RWPE1 (cell line): ENCODE data around the gene VPS29.
"Not testable (repeated sequence)": the region's sequence is repeated elsewhere in the genome, so short reads cannot be mapped to it uniquely, and the experiment has no call there.

Experiments
- CTCF ChIA-PET: fragments of 350-600 bp; sonication (Branson Sonifier 250); formaldehyde crosslinking; extraction: SDS; loops from one replicate; lab custom pipeline; 2021; lab: Yijun Ruan, JAX
- POLR2A ChIA-PET: fragments of 400-600 bp; formaldehyde crosslinking; extraction: SDS; loops from one replicate; lab custom pipeline; 2020; ENCODE audit warnings: antibody characterized with exemption; ENCODE audit not compliant: low non-redundant PET; lab: Yijun Ruan, JAX
- DNase-seq: peaks from one replicate; pipeline ENCODE4 v3.0.0; 2012; ENCODE audit warnings: low spot score
- H3K27ac ChIP-seq: fragments of 450-650 bp; 2 replicates; pipeline ENCODE4 v1.5.1; 2017
- CTCF ChIP-seq: fragments of 450-650 bp; conservative IDR thresholded peaks from 2 replicates; pipeline ENCODE4 v1.5.1; 2017; ENCODE audit warnings: low read depth, mild to moderate bottlenecking

Gene VPS29

GRCh38 chr12:110468214-110469048 lies 33.5 kb downstream of the VPS29 start, which contains the start of the genes FAM216A and GPN3:
TSS of gene FAM216A (plus strand) at chr12:110468845. CDS start at chr12:110468876, 31 bp downstream.
TSS of gene GPN3 (minus strand) at chr12:110468257. CDS start at chr12:110468203, 54 bp downstream.
- CTCF ChIA-PET = interaction anchor here (0.6 to 2.6 kb wide), 17 partner anchors 9 to 1842 kb away, joined by 3 to 19 read pairs (median 4); partner anchors contain the start of genes ARPC3 and RAD9B
- H3K27ac ChIP-seq = peak within 1 kb of the TSS; percentile 97
- POLR2A ChIA-PET = interaction anchor here (1.1 to 1.3 kb wide), 4 partner anchors 10 to 133 kb away, joined by 3 to 6 read pairs (median 4); partner anchors contain the start of genes RAD9B and VPS29
- no peak for TF ChIP-seq CTCF
- peak; percentile 94 for DNase-seq

- no peak for TF ChIP-seq CTCF
- DNase-seq = no peak
- H3K27ac ChIP-seq = peak overlapping the region; percentile 97
- POLR2A ChIA-PET = interaction anchor here (1.2 to 1.3 kb wide), 2 partner anchors 9 to 34 kb away, joined by 3 to 6 read pairs; partner anchors contain the start of genes RAD9B and VPS29
- CTCF ChIA-PET = interaction anchor here (0.6 to 2.6 kb wide), 7 partner anchors 9 to 143 kb away, joined by 3 to 19 read pairs (median 4); partner anchors contain the start of gene ARPC3
These were observed 34.1 kb downstream of the VPS29 start for GRCh38 chr12:110467847-110468213.

GRCh38 chr12:110466791-110467190 lies 35.1 kb downstream of the VPS29 start:
- POLR2A ChIA-PET = no interaction called here
- H3K27ac ChIP-seq = peak overlapping the region; percentile 27; the same call in 1 of the 2 replicates
- DNase-seq = no peak
- CTCF ChIA-PET = interaction anchor here (0.6 kb wide), 3 partner anchors 128 to 1043 kb away, joined by 3 to 4 read pairs (median 4); no protein-coding TSS in a partner anchor
- no peak for TF ChIP-seq CTCF

- POLR2A ChIA-PET, DNase-seq: not testable (repeated sequence)
- CTCF ChIA-PET = interaction anchor here (0.7 kb wide), 1 partner anchor 349 kb away, joined by 3 read pairs; no protein-coding TSS in a partner anchor
These were observed 36.1 kb downstream of the VPS29 start for GRCh38 chr12:110465765-110466164.

GRCh38 chr12:110465024-110465423 lies 36.9 kb downstream of the VPS29 start:
- DNase-seq = no peak
- H3K27ac ChIP-seq = no peak overlapping the region
- no peak for TF ChIP-seq CTCF
- POLR2A ChIA-PET = no interaction called here
- CTCF ChIA-PET = interaction anchor here (0.7 kb wide), 2 partner anchors 141 to 348 kb away, joined by 3 read pairs; no protein-coding TSS in a partner anchor

More at GRCh38 chr12:110465765-110466164, 36.1 kb downstream of the VPS29 start:
- not testable (repeated sequence) for H3K27ac ChIP-seq

- DNase-seq, CTCF ChIA-PET, H3K27ac ChIP-seq, POLR2A ChIA-PET: not testable (repeated sequence)
These were observed 40.7 kb downstream of the VPS29 start for GRCh38 chr12:110461189-110461588.

- TF ChIP-seq CTCF = no peak
- POLR2A ChIA-PET = interaction anchor here (0.6 to 0.8 kb wide), 2 partner anchors 9 to 12 kb away, joined by 3 to 7 read pairs; partner anchors contain the start of genes FAM216A and GPN3
- CTCF ChIA-PET = interaction anchor here (0.6 to 1.9 kb wide), 4 partner anchors 9 to 417 kb away, joined by 3 to 12 read pairs (median 4); partner anchors contain the start of genes ARPC3, FAM216A and GPN3
- no peak for DNase-seq
- H3K27ac ChIP-seq = no peak overlapping the region
These were observed 43.2 kb downstream of the VPS29 start for GRCh38 chr12:110458756-110459155.
